ENCODE measurements around the gene PLA2G4A. TPM values are rescaled to one million over a fixed set of nuclear protein-coding genes. Genes with fewer than 3 reads are reported as not detected.

The PLA2G4A gene
- total and polyA plus RNA-seq, 2 experiments from 2014 or later: 1.1 to 3.8 TPM

- H3K27me3 Mint-ChIP-seq (ENCODE audit: insufficient read depth, low read depth, poor library complexity): no peaks in the 10 kb centered on the region
- H3F3A ChIP-seq (replicated peaks; ENCODE audit: low read depth): no peaks in the 10 kb centered on the region
- no peak overlapping the region for H3K4me2 ChIP-seq
- no peaks in the 10 kb centered on the region for H4K20me1 ChIP-seq (replicated peaks; ENCODE audit: insufficient read depth)
- no peaks in the 10 kb centered on the region for H3K9me2 ChIP-seq (ENCODE audit: insufficient read depth)
- H3K4me1 ChIP-seq (ENCODE audit: insufficient read depth): no peaks in the 10 kb centered on the region
- DNase-seq (ENCODE audit: low spot score) (no peak), ATAC-seq (no peak)
- H3K79me2 ChIP-seq (replicated peaks; ENCODE audit: insufficient read depth): no peaks in the 10 kb centered on the region
- no peaks in the 10 kb centered on the region for H3K36me3 ChIP-seq (ENCODE audit: insufficient read depth)
- no peaks in the 10 kb centered on the region; the same call in 2 of the 3 replicates for H3K4me1 Mint-ChIP-seq
- H3K27me3 ChIP-seq (ENCODE audit: insufficient read depth): no peaks in the 10 kb centered on the region
- no peak overlapping the region for H2AFZ ChIP-seq
- H3K4me3 ChIP-seq: no peak overlapping the region
- no peak for TF ChIP-seq ZNF114 (CRISPR knock-in tag; IDR thresholded peaks at IDR 0.05)
- no peak for TF ChIP-seq ZNF462 (CRISPR knock-in tag; IDR thresholded peaks at IDR 0.05)
- no peak for TF ChIP-seq NANOG (IDR thresholded peaks at IDR 0.05; ENCODE audit: borderline replicate concordance)
- no peak for TF ChIP-seq EZH2 (IDR thresholded peaks at IDR 0.05; ENCODE audit: low read depth, unreplicated experiment)
- no peak for TF ChIP-seq POLR2AphosphoS5 (IDR thresholded peaks at IDR 0.05; ENCODE audit: low read depth)
- TF ChIP-seq JUNB (IDR thresholded peaks at IDR 0.05; ENCODE audit: unreplicated experiment): no peak
- no peak for TF ChIP-seq EZH2phosphoT487 (IDR thresholded peaks at IDR 0.05; ENCODE audit: unreplicated experiment)
- TF ChIP-seq STAT1 (IDR thresholded peaks at IDR 0.05; ENCODE audit: unreplicated experiment): no peak
- TF ChIP-seq CREB1 (CRISPR knock-in tag; IDR thresholded peaks at IDR 0.05; ENCODE audit: low read depth): no peak
- TF ChIP-seq CTCF (conservative IDR thresholded peaks at IDR 0.05; ENCODE audit: low read depth in 2 of 2): no peak
- H3K9me3 Mint-ChIP-seq: peaks cover 10% of the 10 kb centered on the region; the same call in 2 of the 3 replicates
- H3K4me3 Mint-ChIP-seq: no peak overlapping the region
- no peak overlapping the region for H3K27ac ChIP-seq (ENCODE audit: low read depth)
- no peak overlapping the region for H3K27ac Mint-ChIP-seq
- H3K36me3 Mint-ChIP-seq (ENCODE audit: low read depth): 0 out of 3 replicates have a peak, but pooled peaks cover 5% of the 10 kb centered on the region
Measured at GRCh38 chr1:187034501-187034900, 205.8 kb downstream of the PLA2G4A start.
